Dermis microvascular lymphatic vessel endothelial cell (primary cell): Measurements from ENCODE around the gene FAM83B. TPM values are rescaled to one million over a fixed set of nuclear protein-coding genes. Genes with fewer than 3 reads are reported as not detected.
"Not testable (repeated sequence)": the region's sequence is repeated elsewhere in the genome, so short reads cannot be mapped to it uniquely, and the experiment has no call there.

ENCODE experiments used
- DNase-seq, 2 donors: peaks; one replicate each; pipeline versions ENCODE4 v3.0.0 to v3.0.0-alpha.2; 2010; ENCODE audit warnings: low read depth in 2 of 2
- total RNA-seq: library from RNA; depleted of rRNA; stranded (reverse); fragments of >200 nt; gene quantifications from 2 replicates; pipeline ENCODE4 v1.2.1, GENCODE V29; 2014

Gene FAM83B
- total RNA-seq, 1 donor from 2014 or later, result not detected

GRCh38 chr6:54861905-54862616 is 15.5 kb downstream of the FAM83B start:
- no peak for DNase-seq

- DNase-seq, result no peak
Observed at GRCh38 chr6:54864272-54864671, 17.7 kb downstream of the FAM83B start.

- DNase-seq, result no peak
Observed at GRCh38 chr6:54865091-54865631, 18.6 kb downstream of the FAM83B start.

- DNase-seq, result no peak
Observed at GRCh38 chr6:54868556-54868955, 22.0 kb downstream of the FAM83B start.

- DNase-seq, result no peak
Observed at GRCh38 chr6:54873599-54873998, 27.0 kb downstream of the FAM83B start.

- DNase-seq, result no peak
Observed at GRCh38 chr6:54874349-54875048, 27.9 kb downstream of the FAM83B start.

GRCh38 chr6:54875539-54875938 is 29.0 kb downstream of the FAM83B start:
- no peak for DNase-seq

GRCh38 chr6:54876365-54876764 is 29.8 kb downstream of the FAM83B start:
- DNase-seq, result no peak

GRCh38 chr6:54876871-54877270 is 30.3 kb downstream of the FAM83B start:
- no peak for DNase-seq

GRCh38 chr6:54877713-54878317 is 31.2 kb downstream of the FAM83B start:
- no peak for DNase-seq

GRCh38 chr6:54878718-54879117 is 32.1 kb downstream of the FAM83B start:
- DNase-seq, result no peak

GRCh38 chr6:54879188-54879985 is 32.8 kb downstream of the FAM83B start:
- DNase-seq, result no peak

GRCh38 chr6:54881067-54881730 is 34.6 kb downstream of the FAM83B start:
- no peak for DNase-seq

GRCh38 chr6:54881891-54882290 is 35.3 kb downstream of the FAM83B start:
- not testable (repeated sequence) for DNase-seq

- no peak for DNase-seq
Observed at GRCh38 chr6:54886932-54887584, 40.5 kb downstream of the FAM83B start.

GRCh38 chr6:54891536-54891935 is 45.0 kb downstream of the FAM83B start:
- no peak for DNase-seq

- DNase-seq, result no peak
Observed at GRCh38 chr6:54892831-54893230, 46.3 kb downstream of the FAM83B start.

- DNase-seq, result no peak
Observed at GRCh38 chr6:54893818-54894217, 47.2 kb downstream of the FAM83B start.

GRCh38 chr6:54896302-54896701 is 49.7 kb downstream of the FAM83B start:
- DNase-seq, result no peak

- no peak for DNase-seq
Observed at GRCh38 chr6:54897462-54898189, 51.1 kb downstream of the FAM83B start.
